Endothelial cell (in vitro differentiated cells): ENCODE measurements around the gene ACTR1B. TPM values are rescaled to one million over a fixed set of nuclear protein-coding genes. Genes with fewer than 3 reads are reported as not detected.
A peak's percentile ranks its signal among the peaks of the same experiment; 100 is the strongest.

ENCODE experiments used
- DNase-seq: peaks from one replicate; pipeline ENCODE4 v3.0.0; 2021; ENCODE audit warnings: low spot score
- H3K27ac Mint-ChIP-seq: one replicate; pipeline ENCODE4 v1.8.0; 2021; ENCODE audit warnings: mixed read lengths, inconsistent platforms; ENCODE audit not compliant: unreplicated experiment
- H3K27me3 Mint-ChIP-seq: one replicate; pipeline ENCODE4 v1.8.0; 2021; ENCODE audit warnings: mild to moderate bottlenecking, moderate library complexity, mixed read lengths, inconsistent platforms; ENCODE audit not compliant: unreplicated experiment
- H3K36me3 Mint-ChIP-seq: one replicate; pipeline ENCODE4 v1.8.0; 2021; ENCODE audit warnings: mild to moderate bottlenecking, low read depth, mixed read lengths, inconsistent platforms; ENCODE audit not compliant: unreplicated experiment
- H3K4me1 Mint-ChIP-seq: one replicate; pipeline ENCODE4 v1.8.0; 2021; ENCODE audit warnings: mild to moderate bottlenecking, mixed read lengths, inconsistent platforms; ENCODE audit not compliant: unreplicated experiment
- H3K4me3 Mint-ChIP-seq: one replicate; pipeline ENCODE4 v1.8.0; 2021; ENCODE audit warnings: mild to moderate bottlenecking, mixed read lengths, inconsistent platforms; ENCODE audit not compliant: unreplicated experiment
- H3K9me3 Mint-ChIP-seq: one replicate; pipeline ENCODE4 v1.8.0; 2021; ENCODE audit warnings: mixed read lengths, inconsistent platforms; ENCODE audit not compliant: unreplicated experiment
- CTCF ChIP-seq: fragments of 200-600 bp; sonication (generic); IDR thresholded peaks from one replicate; pipeline ENCODE4 v1.5.0; 2021; ENCODE audit warnings: antibody characterized with exemption; ENCODE audit not compliant: unreplicated experiment
- total RNA-seq: library from RNA; stranded (reverse); fragmentation: NEBNext Ultra II Directional; extraction: Animal tissue kit (Norgen Biotek cat#: 25700); gene quantifications from one replicate; pipeline ENCODE4 v1.2.1, GENCODE V29; 2021; ENCODE audit not compliant: unreplicated experiment

The ACTR1B gene
- total RNA-seq, 1 donor from 2014 or later, result 52.1 TPM

- H3K9me3 Mint-ChIP-seq, result peaks cover 3% of the 10 kb centered on the region
- peaks cover 16% of the 10 kb centered on the region for H3K27me3 Mint-ChIP-seq
- H3K4me1 Mint-ChIP-seq, result peaks cover under 1% of the 10 kb centered on the region
- H3K36me3 Mint-ChIP-seq, result peaks cover 42% of the 10 kb centered on the region
- no peak for DNase-seq
- H3K4me3 Mint-ChIP-seq, result peak overlapping the region; percentile 74
- TF ChIP-seq CTCF, result no peak
- no peak overlapping the region for H3K27ac Mint-ChIP-seq
These were observed 7.6 kb downstream of the ACTR1B start for GRCh38 chr2:97656129-97656755.

GRCh38 chr2:97654791-97655190, 9.1 kb downstream of the ACTR1B start:
- peaks cover 3% of the 10 kb centered on the region for H3K9me3 Mint-ChIP-seq
- no peak for TF ChIP-seq CTCF
- H3K4me1 Mint-ChIP-seq, result no peaks in the 10 kb centered on the region
- H3K4me3 Mint-ChIP-seq, result peak overlapping the region; percentile 72
- H3K27ac Mint-ChIP-seq, result peak overlapping the region; percentile 78
- peaks cover 11% of the 10 kb centered on the region for H3K27me3 Mint-ChIP-seq
- DNase-seq, result no peak
- H3K36me3 Mint-ChIP-seq, result peaks cover 40% of the 10 kb centered on the region

GRCh38 chr2:97654309-97654708, 9.5 kb downstream of the ACTR1B start:
- no peak for TF ChIP-seq CTCF
- Mint-ChIP-seq H3K27me3 (peaks cover 11% of the 10 kb centered on the region), H3K9me3 (peaks cover 3% of the 10 kb centered on the region), H3K27ac (peak overlapping the region; percentile 32), H3K4me1 (no peaks in the 10 kb centered on the region), H3K36me3 (peaks cover 38% of the 10 kb centered on the region), H3K4me3 (peak overlapping the region; percentile 72)
- DNase-seq, result no peak

GRCh38 chr2:97653874-97654273, 10.0 kb downstream of the ACTR1B start:
- Mint-ChIP-seq H3K27me3 (peaks cover 11% of the 10 kb centered on the region), H3K36me3 (peaks cover 38% of the 10 kb centered on the region), H3K9me3 (peaks cover 3% of the 10 kb centered on the region), H3K4me1 (no peaks in the 10 kb centered on the region), H3K4me3 (no peak overlapping the region), H3K27ac (no peak overlapping the region)
- no peak for DNase-seq
- no peak for TF ChIP-seq CTCF

GRCh38 chr2:97653473-97653872, 10.4 kb downstream of the ACTR1B start:
- Mint-ChIP-seq H3K27me3 (peaks cover 11% of the 10 kb centered on the region), H3K27ac (no peak overlapping the region), H3K4me3 (no peak overlapping the region), H3K36me3 (peaks cover 37% of the 10 kb centered on the region), H3K4me1 (no peaks in the 10 kb centered on the region), H3K9me3 (peaks cover 3% of the 10 kb centered on the region)
- TF ChIP-seq CTCF, result no peak
- no peak for DNase-seq
